Measurements from ENCODE around the gene KCNQ1OT1. TPM values are rescaled to one million over a fixed set of nuclear protein-coding genes. Genes with fewer than 3 reads are reported as not detected.
A peak's percentile ranks its signal among the peaks of the same experiment; 100 is the strongest.

KCNQ1OT1 gene
- total RNA-seq, 3 donors from 2014 or later = 0.18 to 0.20 (median 0.19) TPM

DNA sequence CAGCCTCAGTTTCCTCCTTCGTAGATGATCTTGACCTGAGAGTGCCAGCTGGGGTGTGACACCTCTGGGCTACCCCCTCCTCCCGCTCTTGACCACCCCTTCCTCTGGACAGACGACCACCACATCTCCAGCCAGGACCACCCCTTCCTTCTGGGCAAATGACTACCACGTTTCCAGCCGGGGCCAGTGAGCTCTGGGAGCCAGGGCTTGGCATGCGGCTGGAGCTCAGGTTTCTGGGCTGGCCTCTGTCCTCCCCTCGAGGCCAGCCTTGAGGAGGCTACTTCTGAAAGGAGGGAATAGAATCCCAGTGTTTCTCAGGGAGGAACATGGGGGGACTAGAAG, 120.9 kb downstream of the KCNQ1OT1 start:
- no peak for ATAC-seq
- Mint-ChIP-seq H3K27me3 (ENCODE audit: low read depth) (no peaks in the 10 kb centered on the region), H3K9me3 (no peaks in the 10 kb centered on the region), H3K4me1 (ENCODE audit: low read depth) (no peaks in the 10 kb centered on the region), H3K4me3 (no peak overlapping the region), H3K36me3 (ENCODE audit: insufficient read depth) (no peaks in the 10 kb centered on the region)
- no peak for DNase-seq

DNA sequence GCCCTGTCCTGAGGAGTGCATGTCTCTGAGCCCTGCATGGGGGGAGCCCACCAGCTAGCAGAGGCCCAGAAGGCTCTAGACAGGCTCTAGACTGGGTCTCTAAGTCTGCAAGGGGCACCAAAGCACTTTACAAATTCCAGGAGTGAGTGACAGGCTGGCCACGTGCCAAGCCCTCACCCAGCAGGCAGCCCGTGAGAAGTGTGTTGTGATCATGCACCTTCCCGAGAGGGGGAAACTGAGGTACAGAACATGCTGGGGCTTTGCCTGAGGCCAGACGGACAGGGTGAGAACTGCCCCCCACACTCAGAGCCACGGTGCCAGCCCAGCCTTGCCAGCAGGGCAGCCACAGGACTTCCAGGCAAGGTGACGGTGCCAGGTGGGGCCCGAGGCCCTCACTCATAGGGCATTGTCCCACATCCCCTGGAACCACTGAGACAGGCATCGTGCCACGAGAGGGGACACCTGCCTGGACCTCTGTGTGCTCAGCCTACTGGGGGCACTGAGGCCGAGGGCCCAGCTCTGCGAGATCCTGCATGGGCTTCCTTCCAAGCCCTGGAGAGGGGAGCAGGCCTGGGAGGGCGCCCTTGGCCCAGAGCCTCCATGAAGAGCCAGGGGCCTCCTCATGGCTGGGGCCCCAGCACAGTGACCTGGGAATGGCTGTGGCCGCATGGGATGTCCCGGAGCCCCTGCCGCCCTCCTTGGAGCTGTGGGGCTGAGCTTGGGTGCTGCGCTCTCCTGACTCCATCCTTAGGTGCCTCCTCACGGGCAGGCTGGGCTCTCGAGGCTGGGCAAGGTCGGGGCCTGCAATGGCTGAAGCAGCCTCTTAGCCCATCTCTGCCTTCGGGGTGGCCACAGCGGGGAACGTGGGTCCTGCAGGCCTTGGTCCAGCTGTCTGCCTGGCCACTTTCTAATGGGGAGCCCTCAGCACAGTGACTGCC, 121.5 kb downstream of the KCNQ1OT1 start:
- no peak for ATAC-seq

DNA sequence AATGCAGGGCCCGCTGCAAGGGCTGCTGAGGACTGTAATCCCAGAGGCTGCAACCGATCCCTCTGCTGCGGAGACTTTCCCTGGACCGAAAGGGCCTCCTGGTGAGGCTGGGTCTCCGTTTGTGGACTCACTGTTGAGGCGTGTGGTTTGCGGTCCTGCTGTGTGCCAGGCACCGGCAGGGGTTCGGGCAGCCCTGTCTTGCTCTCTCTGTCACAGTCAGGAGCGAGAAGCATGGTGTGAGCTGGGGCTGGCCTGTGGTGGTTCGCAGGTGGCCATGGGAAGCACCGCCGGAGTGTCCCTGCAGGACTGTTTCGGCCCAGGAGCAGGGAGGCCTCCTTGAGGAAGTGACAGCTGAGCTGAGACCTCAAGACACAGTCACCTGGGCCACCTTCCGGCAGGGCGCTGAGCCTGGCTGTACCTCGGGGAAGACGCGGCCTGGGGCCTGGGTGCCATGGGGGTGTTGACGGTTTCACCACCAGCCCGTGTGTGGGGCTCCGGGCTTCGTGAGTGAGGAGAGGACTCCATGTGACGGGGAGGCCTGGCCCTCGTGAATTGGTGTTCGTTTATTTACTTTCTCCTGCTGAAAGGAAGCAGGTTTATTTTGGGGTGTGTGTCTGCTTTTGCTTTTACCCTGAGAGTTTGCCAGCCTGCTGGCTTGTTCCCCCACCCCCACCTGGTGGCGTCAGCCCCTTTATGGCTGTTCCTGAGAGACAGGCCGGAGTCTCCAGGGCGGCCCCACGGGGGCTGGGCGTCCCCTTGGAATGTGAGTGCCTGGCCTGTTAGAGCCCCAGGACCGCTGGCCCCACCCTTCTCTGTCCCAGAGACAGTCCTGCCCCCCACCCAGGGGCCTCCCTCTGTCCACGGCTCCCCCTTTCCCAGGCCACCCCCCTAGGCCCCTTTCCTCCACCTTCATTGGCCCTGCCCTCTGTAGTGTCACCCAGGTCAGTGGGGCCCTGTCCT, 122.5 kb downstream of the KCNQ1OT1 start:
- Mint-ChIP-seq H3K9me3 (no peaks in the 10 kb centered on the region), H3K4me1 (ENCODE audit: low read depth) (no peaks in the 10 kb centered on the region), H3K27me3 (ENCODE audit: low read depth) (no peaks in the 10 kb centered on the region), H3K36me3 (ENCODE audit: insufficient read depth) (no peaks in the 10 kb centered on the region), H3K4me3 (no peak overlapping the region)
- ATAC-seq = no peak
- no peak for DNase-seq

More for the DNA sequence above, 121.5 kb downstream of the KCNQ1OT1 start:
- H3K36me3 Mint-ChIP-seq (ENCODE audit: insufficient read depth) = no peaks in the 10 kb centered on the region
- no peaks in the 10 kb centered on the region for H3K27me3 Mint-ChIP-seq (ENCODE audit: low read depth)
- no peak overlapping the region for H3K4me3 Mint-ChIP-seq
- peak; percentile 4 for DNase-seq
- no peaks in the 10 kb centered on the region for H3K4me1 Mint-ChIP-seq (ENCODE audit: low read depth)
- no peaks in the 10 kb centered on the region for H3K9me3 Mint-ChIP-seq

DNA sequence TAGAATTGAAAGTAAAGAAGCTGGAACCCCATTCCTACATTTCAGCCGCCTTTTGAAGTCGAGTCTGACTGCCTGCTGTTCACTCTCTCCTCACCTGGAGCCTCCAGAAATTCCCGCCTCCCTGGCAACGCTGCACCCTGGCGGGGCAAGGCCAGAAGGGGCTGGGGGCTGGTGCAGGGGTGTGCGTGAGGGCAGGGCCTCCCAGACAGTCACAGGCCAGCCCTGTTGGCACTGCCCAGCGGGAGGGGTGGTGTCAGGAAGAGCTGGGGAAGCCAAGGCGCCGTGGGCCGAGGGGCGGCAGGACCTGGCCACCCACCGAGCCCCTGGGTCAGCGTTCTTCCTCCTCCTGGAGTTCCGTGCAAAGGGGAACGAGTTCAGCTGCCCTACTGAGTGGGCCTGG, 123.2 kb downstream of the KCNQ1OT1 start:
- Mint-ChIP-seq H3K36me3 (ENCODE audit: insufficient read depth) (no peaks in the 10 kb centered on the region), H3K4me1 (ENCODE audit: low read depth) (no peaks in the 10 kb centered on the region), H3K4me3 (no peak overlapping the region), H3K27me3 (ENCODE audit: low read depth) (no peaks in the 10 kb centered on the region), H3K9me3 (no peaks in the 10 kb centered on the region)
- ATAC-seq = no peak
- no peak for DNase-seq

DNA sequence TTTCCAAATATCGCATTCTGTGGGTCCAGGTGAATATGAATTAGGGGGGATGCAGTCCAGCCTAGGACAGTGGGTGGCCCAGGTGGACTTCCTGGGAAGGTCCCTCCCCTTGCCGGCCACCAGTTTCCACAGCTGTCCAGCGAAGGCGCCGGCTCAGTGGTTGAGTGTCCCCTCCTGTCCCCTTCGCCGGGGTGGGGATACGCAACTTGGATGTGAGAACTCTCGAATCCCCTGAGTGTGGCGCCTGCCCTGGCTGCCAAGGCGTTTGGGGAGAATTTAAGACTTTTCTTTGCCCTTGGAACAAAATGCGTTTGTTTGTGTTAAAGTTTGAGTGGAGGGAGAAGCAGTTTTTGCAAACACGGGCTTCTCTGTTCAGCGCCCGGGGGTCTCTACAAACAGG, 123.7 kb downstream of the KCNQ1OT1 start:
- Mint-ChIP-seq H3K36me3 (ENCODE audit: insufficient read depth) (no peaks in the 10 kb centered on the region), H3K9me3 (no peaks in the 10 kb centered on the region), H3K4me1 (ENCODE audit: low read depth) (no peaks in the 10 kb centered on the region), H3K27me3 (ENCODE audit: low read depth) (no peaks in the 10 kb centered on the region), H3K4me3 (no peak overlapping the region)
- ATAC-seq (no peak), DNase-seq (no peak)

DNA sequence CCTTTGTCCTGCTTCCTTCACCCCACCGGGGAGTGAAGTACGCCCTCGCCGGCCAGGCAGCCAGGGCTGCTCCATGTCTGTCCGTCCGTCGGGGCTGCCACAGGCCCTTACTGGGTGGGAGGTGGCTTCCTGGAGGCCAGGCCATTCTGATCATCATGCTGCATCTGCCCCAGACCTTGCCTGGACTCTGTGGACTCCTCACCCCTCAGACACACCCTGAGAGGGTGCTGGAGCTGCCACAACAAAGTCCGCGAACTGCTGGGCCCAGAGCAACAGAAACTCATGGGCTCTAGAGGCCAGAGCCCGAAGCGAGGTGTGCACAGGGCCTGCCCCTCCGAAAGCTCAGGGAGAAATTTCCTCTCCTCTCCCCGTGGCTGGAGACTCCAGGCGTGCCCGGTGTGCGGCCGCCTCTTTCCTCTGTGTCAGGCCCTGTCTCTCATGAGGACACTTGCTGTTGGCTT, 124.2 kb downstream of the KCNQ1OT1 start:
- no peaks in the 10 kb centered on the region for H3K9me3 Mint-ChIP-seq
- H3K36me3 Mint-ChIP-seq (ENCODE audit: insufficient read depth) = no peaks in the 10 kb centered on the region
- no peaks in the 10 kb centered on the region for H3K27me3 Mint-ChIP-seq (ENCODE audit: low read depth)
- H3K4me3 Mint-ChIP-seq = no peak overlapping the region
- ATAC-seq (no peak), DNase-seq (no peak)
- no peaks in the 10 kb centered on the region for H3K4me1 Mint-ChIP-seq (ENCODE audit: low read depth)

DNA sequence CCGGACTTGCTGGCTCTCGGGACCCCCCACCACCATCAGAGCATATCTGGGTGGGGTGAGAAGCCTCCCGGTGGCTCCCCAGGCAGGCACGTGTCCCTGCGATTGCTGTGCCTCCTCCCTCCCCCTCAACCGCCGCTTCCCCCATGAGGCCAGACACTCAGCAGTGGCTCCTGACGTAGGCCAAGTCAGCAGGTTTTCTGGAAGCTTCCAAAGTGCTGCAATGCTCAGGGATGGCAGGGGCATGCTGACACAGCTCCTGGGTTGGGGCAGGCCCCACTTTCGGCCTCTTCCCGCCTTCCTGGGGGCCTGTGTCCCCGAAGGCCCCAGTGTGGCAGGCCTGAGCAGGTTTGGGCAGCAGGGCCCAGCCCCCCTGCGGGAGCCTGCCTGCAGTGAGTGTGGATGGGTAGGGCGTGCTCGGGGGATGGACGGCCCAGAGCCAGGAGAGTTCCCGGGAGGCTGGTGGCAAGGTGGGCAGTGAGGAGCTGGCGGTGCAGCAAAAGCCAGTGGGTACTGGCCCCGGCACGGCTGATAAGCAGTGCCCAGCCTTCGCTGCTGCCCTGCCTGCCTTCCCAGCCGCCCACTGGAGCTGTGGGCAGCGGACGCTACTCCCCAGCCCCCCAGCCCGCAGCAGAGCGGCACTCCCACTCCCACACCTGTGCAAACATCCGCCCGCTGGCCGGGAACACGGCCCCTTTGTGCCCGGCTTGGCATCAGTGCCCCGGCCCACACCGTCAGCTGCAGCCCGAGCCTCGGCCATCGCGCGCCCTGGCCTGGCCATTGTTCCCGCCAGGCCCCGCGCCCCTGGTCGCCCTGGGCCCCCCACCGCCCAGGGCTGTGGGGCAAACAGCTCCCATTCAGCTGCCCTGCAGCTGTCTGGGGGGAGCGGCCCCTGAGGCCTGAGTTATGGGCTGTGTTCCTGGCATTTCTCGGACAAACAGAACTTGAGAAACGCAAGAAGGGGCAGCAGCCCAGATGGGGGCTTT, 125.0 kb downstream of the KCNQ1OT1 start:
- no peaks in the 10 kb centered on the region for H3K27me3 Mint-ChIP-seq (ENCODE audit: low read depth)

DNA sequence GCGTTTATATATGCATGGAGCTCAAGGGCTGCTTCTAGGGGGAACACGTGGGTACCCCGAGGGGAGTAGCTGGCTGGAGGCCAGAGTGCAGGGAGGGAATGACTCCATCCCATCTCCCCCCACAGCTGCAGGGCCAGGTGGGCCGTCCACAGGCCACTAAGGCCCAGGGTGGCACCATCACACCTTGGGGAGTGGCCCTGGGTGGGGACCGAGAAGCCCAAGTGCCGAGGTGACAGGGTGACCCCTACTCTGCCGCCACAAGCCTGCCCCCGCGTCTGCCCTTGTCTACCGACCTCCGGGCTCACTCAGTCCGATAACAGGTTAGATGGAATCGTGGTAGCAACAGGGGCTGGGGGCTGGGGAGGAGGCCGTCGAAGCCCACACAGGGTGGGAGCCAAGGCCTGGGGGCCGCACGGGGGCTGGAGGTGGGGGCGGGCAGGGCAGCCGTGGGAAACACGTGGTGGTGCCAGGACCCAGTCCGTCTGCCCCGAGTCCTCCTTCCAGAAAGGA, 125.7 kb downstream of the KCNQ1OT1 start:
- DNase-seq (no peak), ATAC-seq (no peak)
- H3K4me3 Mint-ChIP-seq = no peak overlapping the region
- no peaks in the 10 kb centered on the region for H3K9me3 Mint-ChIP-seq
- no peaks in the 10 kb centered on the region for H3K36me3 Mint-ChIP-seq (ENCODE audit: insufficient read depth)
- H3K27me3 Mint-ChIP-seq (ENCODE audit: low read depth) = no peaks in the 10 kb centered on the region
- no peaks in the 10 kb centered on the region for H3K4me1 Mint-ChIP-seq (ENCODE audit: low read depth)

More for the DNA sequence above, 125.0 kb downstream of the KCNQ1OT1 start:
- no peaks in the 10 kb centered on the region for H3K4me1 Mint-ChIP-seq (ENCODE audit: low read depth)
- H3K4me3 Mint-ChIP-seq = no peak overlapping the region
- no peaks in the 10 kb centered on the region for H3K36me3 Mint-ChIP-seq (ENCODE audit: insufficient read depth)
- DNase-seq = no peak
- no peak for ATAC-seq
- H3K9me3 Mint-ChIP-seq = no peaks in the 10 kb centered on the region

DNA sequence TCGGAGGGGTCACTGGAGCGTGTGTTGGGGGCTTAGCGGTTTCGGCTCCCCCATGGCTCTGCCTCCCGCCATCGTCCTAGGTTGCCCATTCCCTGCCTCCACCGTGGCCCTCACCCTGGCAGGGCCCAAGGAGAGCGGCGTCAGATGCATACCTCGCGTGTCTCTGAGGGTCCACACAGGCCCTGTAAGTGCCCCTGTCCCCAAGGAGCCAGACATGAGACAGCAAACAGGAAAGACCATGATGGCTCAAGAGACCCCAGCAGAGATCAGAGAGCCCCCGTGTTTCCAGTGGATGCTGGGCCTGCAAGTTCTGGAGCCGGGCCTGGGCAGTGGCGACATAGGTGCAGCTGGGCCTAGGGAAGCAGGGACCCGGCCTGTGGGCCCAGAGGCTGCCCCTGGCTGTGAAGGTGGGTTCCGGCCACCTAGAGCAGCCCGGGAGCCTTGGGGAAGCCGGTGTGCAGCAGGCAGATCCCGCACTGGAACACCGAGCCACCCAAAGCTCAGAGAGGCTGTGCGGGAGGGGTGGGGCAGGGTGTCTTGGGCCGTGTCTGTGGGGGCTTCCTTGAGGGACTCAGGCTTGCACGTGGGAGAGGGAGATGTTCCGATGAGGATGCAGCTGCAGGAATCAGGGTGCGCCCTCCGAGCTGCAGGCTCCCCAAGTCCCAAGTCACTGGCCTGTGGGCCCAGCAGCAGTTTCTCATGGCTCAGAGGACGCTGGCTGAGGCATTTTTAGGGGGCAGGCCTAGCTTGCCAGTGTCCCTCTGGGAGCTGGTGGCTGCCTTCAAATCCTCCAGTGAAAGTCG, 126.4 kb downstream of the KCNQ1OT1 start:
- DNase-seq = no peak
- no peaks in the 10 kb centered on the region for H3K4me1 Mint-ChIP-seq (ENCODE audit: low read depth)
- no peaks in the 10 kb centered on the region for H3K9me3 Mint-ChIP-seq
- H3K36me3 Mint-ChIP-seq (ENCODE audit: insufficient read depth) = no peaks in the 10 kb centered on the region
- H3K4me3 Mint-ChIP-seq = no peak overlapping the region
- no peaks in the 10 kb centered on the region for H3K27me3 Mint-ChIP-seq (ENCODE audit: low read depth)
- ATAC-seq = no peak

DNA sequence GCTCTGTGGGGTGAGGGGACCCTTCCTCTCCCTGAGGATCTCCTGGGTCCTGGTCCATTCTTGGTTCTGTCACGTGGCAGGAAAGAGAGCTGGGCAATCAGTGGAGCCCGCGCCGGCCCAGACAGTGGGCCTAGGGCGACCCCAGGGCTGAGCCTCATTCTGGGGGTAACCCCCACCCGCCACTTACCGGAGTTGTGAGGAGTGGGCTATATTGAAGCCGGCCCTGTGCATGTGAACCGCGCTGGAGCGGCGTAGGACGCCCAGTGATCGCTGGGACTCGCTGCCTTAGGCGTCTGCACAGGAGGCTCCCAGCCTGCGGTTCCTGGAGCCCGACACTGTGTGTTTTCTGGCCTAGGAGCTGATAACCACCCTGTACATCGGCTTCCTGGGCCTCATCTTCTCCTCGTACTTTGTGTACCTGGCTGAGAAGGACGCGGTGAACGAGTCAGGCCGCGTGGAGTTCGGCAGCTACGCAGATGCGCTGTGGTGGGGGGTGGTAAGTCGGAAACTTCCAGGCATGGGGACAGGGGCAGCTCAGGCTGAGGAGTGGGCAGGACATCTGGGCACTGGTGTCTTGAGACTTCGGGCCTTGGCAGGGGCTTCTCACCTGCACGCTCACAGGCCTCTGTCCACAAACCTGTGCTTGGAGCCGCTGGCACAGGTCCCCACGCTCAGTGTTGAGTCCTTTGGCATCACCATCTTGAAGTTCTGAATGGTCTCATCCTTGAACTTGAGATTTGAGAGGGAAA, 127.1 kb downstream of the KCNQ1OT1 start:
- Mint-ChIP-seq H3K36me3 (ENCODE audit: insufficient read depth) (no peaks in the 10 kb centered on the region), H3K27me3 (ENCODE audit: low read depth) (no peaks in the 10 kb centered on the region), H3K4me1 (ENCODE audit: low read depth) (no peaks in the 10 kb centered on the region), H3K9me3 (no peaks in the 10 kb centered on the region), H3K4me3 (no peak overlapping the region)
- DNase-seq (no peak), ATAC-seq (no peak)

DNA sequence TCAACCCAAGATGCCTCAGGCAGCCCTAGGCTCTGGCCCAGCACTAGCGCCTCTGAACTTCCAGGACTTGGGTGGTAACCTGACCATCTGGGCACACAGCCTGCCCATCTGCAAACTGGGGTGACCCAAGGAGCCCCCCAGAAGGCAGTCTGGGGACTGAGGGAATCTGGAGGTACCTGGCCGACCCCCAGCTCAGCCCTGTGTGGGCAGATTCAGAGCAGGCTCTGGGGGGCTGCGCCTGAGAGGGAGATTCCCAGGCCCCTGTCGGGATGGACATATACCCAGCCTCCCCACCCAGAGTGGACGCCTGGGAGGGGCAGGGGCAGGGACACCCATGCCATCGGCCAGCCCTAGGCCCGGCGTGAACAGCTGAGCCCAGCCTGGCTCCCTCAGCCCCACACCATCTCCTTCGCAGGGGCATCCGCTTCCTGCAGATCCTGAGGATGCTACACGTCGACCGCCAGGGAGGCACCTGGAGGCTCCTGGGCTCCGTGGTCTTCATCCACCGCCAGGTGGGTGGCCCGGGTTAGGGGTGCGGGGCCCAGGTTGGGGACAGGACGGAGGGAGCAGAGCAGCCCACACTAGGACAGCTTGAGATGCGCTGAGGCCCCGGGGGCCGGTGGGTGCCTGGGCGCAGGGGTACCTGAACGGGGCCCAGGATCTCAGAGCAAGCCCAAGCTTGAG, 128.1 kb downstream of the KCNQ1OT1 start:
- H3K4me3 Mint-ChIP-seq = no peak overlapping the region
- DNase-seq (no peak), ATAC-seq (no peak)

More for the DNA sequence above, 128.1 kb downstream of the KCNQ1OT1 start:
- Mint-ChIP-seq H3K36me3 (ENCODE audit: insufficient read depth) (no peaks in the 10 kb centered on the region), H3K9me3 (no peaks in the 10 kb centered on the region), H3K27me3 (ENCODE audit: low read depth) (no peaks in the 10 kb centered on the region), H3K4me1 (ENCODE audit: low read depth) (no peaks in the 10 kb centered on the region)
